NCI-H2196 treated with DMSO at 0.1 percent for 48 hours (cell line): ENCODE results near the gene MKNK2.
A peak's percentile ranks its signal among the peaks of the same experiment; 100 is the strongest.

Source experiments
- DNase-seq: peaks from one replicate; lab custom pipeline; 2025; ENCODE audit not compliant: unreplicated experiment; lab: John Stamatoyannopoulos, UW

Gene MKNK2

GRCh38 chr19:2033115-2033824 lies 17.8 kb downstream of the MKNK2 start:
- no peak for DNase-seq

- DNase-seq = peak; percentile 96
Measured at GRCh38 chr19:2032296-2032941, 18.6 kb downstream of the MKNK2 start.

- no peak for DNase-seq
Measured at GRCh38 chr19:2027361-2027760, 23.7 kb downstream of the MKNK2 start.

- no peak for DNase-seq
Measured at GRCh38 chr19:2026770-2027169, 24.3 kb downstream of the MKNK2 start.

- no peak for DNase-seq
Measured at GRCh38 chr19:2022289-2022688, 28.8 kb downstream of the MKNK2 start.

GRCh38 chr19:2021453-2022140 lies 29.4 kb downstream of the MKNK2 start:
- DNase-seq = no peak

- no peak for DNase-seq
Measured at GRCh38 chr19:2018752-2019151, 32.3 kb downstream of the MKNK2 start.

- DNase-seq = peak; percentile 56
Measured at GRCh38 chr19:2016041-2016807, 34.8 kb downstream of the MKNK2 start.

GRCh38 chr19:2015608-2015950 lies 35.5 kb downstream of the MKNK2 start, which contains the start of gene BTBD2:
Gene BTBD2 (minus strand): TSS chr19:2015714. CDS start chr19:2015703, 11 bp downstream.
- DNase-seq = peak; percentile 26

GRCh38 chr19:2014731-2015607 lies 36.1 kb downstream of the MKNK2 start:
- DNase-seq = no peak

GRCh38 chr19:2014131-2014571 lies 36.9 kb downstream of the MKNK2 start:
- no peak for DNase-seq

- no peak for DNase-seq
Measured at GRCh38 chr19:2013683-2013961, 37.4 kb downstream of the MKNK2 start.

GRCh38 chr19:2012941-2013682 lies 37.9 kb downstream of the MKNK2 start:
- no peak for DNase-seq

- DNase-seq = no peak
Measured at GRCh38 chr19:2011169-2011568, 39.9 kb downstream of the MKNK2 start.

GRCh38 chr19:2010135-2010668 lies 40.8 kb downstream of the MKNK2 start:
- no peak for DNase-seq

GRCh38 chr19:2003874-2004273 lies 47.2 kb downstream of the MKNK2 start:
- DNase-seq = no peak

GRCh38 chr19:1999856-2000515 lies 51.1 kb downstream of the MKNK2 start:
- no peak for DNase-seq

GRCh38 chr19:1998712-1999708 lies 52.0 kb downstream of the MKNK2 start:
- DNase-seq = no peak
